Stimulated activated CD4-positive, alpha-beta T cell treated with anti-CD3 and anti-CD28 coated beads, Interleukin-4, amount 100 ng/mL, for 1 hour (primary cell): Measurements from ENCODE around the gene TMEM132A.
A peak's percentile ranks its signal among the peaks of the same experiment; 100 is the strongest.
"Not testable (repeated sequence)": the region's sequence is repeated elsewhere in the genome, so short reads cannot be mapped to it uniquely, and the experiment has no call there.

Experiments used
- DNase-seq: peaks from one replicate; pipeline ENCODE4 v3.0.0-alpha.2; 2020

TMEM132A gene

DNA sequence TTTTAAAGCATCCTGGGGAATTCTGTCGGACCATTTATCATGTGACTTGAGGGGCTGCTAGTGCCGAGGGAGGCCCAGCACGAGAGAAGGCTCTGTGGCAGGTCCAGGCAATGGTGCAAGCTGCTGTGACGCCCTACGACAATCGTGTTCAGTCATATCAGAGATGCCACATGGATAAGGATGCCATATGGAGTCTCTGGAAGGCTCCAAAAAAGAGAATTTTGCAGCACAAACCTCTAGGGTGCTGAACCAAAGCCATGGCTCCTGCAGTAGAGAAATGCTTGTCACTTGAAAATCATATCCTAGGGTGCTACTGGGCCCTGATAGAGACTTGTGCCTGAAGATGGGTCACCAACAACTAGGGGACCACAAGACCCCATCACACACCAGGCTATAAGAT, 40.5 kb downstream of the TMEM132A start:
- DNase-seq, result no peak

DNA sequence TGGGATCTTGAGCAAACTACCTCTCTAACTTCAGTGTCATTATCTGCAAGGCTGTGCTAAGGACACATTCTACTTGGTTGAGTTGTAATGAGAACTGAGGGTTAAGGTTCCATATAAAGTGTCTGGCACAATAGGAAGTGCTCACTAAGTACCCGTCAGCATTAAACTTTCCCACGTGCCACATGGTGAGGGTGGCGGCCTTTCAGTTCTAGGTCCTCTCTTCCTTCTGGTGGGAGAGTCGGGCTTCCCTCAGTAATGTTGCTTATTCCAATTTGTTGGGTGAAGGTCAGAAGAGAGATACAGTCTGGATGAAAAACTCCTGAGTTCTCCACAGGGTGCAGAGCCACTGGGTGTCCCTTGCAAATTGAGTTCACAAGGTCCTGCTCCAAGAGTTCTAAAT, 42.6 kb downstream of the TMEM132A start:
- DNase-seq, result no peak

DNA sequence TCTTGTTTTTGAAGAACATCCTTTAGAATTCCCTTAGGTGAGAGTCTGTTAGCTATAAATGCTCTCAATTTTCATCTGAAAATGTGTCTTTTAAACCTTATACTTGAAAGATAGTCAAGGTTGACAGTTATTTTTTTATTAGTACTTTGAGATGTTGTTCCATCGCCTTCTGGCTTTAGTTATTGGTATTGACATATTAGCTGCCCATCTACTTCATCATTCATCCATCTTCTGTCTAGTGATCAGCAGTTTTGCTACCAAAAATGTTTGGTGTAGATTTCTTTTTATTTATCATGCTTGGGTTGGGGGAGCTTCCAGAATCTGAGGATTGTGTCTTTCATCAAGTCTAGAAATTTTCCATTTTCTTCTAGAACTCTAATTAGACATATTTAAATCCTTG, 44.0 kb downstream of the TMEM132A start:
- no peak for DNase-seq

GRCh38 chr11:60970369-60970774, 46.1 kb downstream of the TMEM132A start:
- DNase-seq, result peak; percentile 85

- no peak for DNase-seq
These were observed 46.6 kb downstream of the TMEM132A start for GRCh38 chr11:60970890-60971289.

- DNase-seq, result peak; percentile 67
These were observed 47.3 kb downstream of the TMEM132A start, which contains the start of gene CD6 for GRCh38 chr11:60971520-60971919. Gene CD6 (plus strand): TSS chr11:60971680. CDS start chr11:60971866, 186 bp downstream.

DNA sequence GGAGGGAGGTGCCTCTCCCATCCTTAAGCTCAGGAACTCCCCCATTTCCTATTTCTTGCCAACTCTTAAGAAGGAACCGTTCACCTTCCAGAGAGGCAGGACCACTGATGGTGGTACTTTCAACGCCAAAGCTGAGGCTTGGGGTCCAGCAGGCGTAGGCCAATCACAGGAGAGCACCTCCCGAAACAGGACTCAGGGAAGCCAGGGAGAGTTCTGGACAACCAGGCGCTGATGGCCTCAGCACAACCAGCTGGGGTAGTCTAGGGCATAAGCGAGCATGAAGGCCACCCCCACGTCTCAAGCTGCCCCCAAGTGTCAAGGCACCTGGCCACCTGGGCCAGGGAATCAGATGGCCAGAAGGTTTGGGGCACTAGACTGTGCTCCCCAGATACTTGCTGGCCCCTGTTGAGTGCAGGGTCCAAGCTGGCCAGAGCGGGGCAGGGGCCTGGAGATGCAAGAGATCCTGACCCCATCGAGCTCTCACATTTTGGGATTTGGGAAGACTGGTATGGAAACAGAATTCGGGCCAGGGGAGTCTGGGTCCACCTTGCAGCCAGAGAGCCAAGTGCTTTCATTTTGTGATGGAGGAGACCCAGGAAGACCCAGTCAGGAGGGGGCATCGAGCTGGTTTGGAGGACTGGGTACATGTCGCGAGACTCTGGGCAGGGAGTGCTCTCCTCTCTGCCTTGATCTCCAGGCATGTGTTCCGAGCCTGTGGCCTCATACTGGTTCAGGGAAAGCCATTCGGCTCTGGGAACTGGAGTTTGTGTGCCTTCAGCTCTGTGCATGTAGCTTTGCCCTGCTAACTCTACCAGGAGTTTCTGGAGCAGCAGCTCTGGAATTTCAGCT, 48.1 kb downstream of the TMEM132A start:
- DNase-seq, result peak; percentile 45

- no peak for DNase-seq
These were observed 49.4 kb downstream of the TMEM132A start for GRCh38 chr11:60973699-60974098.

DNA sequence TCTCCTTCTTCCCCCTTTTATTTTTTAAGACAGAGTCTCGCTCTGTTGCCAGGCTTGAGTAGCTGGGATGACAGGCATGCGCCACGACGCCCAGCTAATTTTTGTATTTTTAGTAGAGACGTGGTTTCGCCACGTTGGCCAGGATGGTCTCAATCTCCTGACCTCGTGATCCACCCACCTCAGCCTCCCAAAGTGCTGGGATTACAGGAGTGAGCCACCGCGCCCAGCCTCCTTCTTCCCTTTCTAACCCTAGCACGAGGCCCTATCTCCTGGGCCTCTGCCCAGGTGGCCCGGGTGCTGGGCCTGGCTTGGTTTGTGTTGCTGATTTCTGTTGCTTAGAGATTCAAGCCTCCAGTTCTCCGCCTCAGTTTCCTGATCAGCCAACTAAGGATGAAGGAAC, 50.1 kb downstream of the TMEM132A start:
- DNase-seq, result not testable (repeated sequence)

DNA sequence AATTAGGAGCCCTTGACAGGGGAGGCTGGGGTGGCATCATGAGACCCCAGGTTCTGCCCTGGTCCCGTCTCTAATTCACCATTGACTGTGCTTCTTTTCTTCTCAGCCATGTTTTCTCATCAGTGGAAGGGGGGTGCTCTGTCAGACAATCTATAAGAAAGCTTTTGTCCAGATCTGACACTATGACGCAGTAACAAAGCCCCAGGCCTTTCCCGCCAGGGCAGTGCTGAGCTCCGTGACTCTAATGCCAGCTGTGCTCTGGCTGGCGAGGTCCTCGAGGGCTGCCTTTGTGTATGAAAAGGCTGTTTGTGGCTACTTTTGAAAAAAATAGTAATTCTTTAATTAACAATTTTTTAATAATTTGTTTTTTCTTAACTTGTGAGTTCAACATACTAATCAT, 50.5 kb downstream of the TMEM132A start:
- no peak for DNase-seq

- DNase-seq, result no peak
These were observed 53.0 kb downstream of the TMEM132A start for GRCh38 chr11:60977224-60977623.

- no peak for DNase-seq
These were observed 53.6 kb downstream of the TMEM132A start for GRCh38 chr11:60977836-60978235.

- DNase-seq, result peak; percentile 65
These were observed 54.5 kb downstream of the TMEM132A start for GRCh38 chr11:60978546-60979380.

- no peak for DNase-seq
These were observed 57.3 kb downstream of the TMEM132A start for GRCh38 chr11:60981515-60981914.

GRCh38 chr11:60982184-60982583, 57.9 kb downstream of the TMEM132A start:
- no peak for DNase-seq

DNA sequence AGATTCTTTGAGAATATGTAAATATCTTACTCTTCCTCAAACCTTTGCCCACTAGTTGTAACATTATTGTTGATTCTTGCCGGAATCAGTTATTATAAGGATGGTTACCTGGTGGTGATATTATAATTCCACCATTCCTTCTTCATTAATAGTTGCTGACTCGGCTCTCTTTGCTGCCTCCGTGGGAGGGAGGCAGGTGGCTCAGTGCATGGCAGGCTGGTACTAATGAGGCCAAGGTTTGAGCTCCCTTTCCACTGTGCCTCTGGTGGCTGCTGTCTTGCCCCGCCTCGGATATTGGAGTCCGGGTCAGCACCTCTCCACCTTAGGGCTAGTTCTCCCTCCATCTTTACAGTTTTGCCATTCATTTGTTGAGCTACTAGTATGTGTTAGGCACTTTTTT, 59.9 kb downstream of the TMEM132A start:
- no peak for DNase-seq

GRCh38 chr11:60984636-60985035, 60.4 kb downstream of the TMEM132A start:
- no peak for DNase-seq

- DNase-seq, result no peak
These were observed 61.2 kb downstream of the TMEM132A start for GRCh38 chr11:60985501-60985900.

DNA sequence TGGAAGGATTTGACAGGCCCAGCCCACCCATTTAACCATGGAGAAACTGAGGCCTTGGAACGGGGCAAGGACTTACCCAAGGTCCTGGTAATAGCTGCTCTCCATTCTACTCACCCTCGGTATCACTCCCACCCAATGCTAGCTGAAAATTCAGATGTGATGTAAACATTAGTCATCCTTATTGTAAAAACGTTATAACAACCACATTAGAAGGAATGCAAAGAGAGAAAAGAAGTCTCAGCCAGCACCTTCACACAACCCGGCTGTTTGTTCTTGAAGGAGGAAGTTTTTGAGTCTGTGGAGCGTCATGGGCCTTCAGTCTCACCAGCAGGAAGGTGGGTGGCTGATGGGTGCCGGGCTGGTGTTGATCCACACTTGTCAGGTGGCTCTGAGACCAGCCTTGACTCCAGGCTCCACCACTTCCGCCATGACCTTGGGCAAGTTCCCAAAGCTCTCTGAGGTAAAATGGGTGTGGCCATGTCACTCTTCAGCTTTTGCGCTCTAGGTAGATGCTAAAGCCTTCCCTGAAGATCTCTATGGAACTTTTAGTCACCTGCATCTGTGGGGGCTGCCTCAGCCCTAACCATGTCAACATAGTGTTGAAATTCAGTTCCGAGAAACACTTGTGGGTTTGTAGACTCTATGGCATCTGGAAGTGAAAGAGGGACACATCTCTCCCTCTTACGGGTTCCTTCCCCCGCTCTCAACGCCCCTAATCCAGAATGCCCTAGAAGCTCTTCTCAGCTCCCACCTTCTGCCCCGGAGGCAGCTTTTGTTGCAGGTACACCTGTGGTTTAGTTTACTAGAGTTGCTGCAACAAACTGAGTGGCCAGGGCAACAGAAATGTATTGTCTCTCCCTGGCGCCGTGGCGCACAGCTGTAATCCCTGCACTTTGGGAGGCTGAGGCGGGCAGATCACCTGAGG, 62.0 kb downstream of the TMEM132A start:
- peak; percentile 82 for DNase-seq
